ENCODE data around the gene AGMAT.

AGMAT gene, protein sequence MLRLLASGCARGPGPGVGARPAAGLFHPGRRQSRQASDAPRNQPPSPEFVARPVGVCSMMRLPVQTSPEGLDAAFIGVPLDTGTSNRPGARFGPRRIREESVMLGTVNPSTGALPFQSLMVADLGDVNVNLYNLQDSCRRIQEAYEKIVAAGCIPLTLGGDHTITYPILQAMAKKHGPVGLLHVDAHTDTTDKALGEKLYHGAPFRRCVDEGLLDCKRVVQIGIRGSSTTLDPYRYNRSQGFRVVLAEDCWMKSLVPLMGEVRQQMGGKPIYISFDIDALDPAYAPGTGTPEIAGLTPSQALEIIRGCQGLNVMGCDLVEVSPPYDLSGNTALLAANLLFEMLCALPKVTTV

DNA sequence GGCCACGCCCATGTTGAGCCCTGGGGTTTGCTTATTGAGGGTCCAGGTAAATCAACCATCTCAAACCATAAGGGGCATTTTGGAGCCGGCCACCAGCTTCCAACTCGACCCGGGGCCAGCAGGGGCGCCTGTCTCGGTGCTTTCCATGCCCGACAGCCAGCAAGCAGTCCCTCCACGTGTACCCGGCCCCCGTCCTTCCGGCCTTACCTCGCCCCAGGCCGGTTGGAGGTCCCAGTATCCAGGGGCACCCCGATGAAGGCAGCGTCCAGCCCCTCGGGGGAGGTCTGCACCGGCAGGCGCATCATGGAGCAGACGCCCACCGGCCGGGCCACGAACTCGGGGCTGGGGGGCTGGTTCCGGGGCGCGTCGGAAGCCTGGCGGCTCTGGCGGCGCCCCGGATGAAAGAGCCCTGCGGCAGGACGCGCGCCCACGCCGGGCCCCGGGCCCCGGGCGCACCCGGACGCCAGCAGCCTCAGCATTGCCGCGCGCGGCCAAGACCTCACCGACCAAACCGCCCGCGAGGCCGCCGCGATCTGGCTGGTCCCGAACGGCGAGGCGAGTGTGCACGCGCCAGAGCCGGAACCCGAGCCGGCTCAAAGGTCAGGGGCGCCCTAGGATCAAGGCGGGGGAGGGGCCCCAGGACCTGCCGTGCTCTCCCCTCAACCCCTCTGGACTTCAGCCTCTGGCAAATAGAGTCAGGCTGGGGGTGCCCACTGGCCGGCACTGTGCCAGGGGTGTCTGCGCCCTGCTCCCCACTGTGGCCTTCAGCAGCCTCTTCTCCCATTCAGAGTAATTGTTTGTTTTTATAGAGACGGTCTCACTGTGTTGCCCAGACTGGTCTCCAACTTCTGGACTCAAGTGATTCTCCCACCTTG lies at the start of gene AGMAT:
Gene AGMAT (minus strand): TSS at position 563 of the 875 bp plus-strand sequence. CDS start 84 bp downstream, at position 479.
- no peaks in the 10 kb centered on the region for H3K36me3 ChIP-seq
- H3K4me3 ChIP-seq (ENCODE audit: low read depth in 1 of 2, low read length in 1 of 2) = peak within 1 kb of the TSS; percentile 15 to 28
- no peak within 1 kb of the TSS for H3K27ac ChIP-seq
- TF ChIP-seq, protein P1, sequence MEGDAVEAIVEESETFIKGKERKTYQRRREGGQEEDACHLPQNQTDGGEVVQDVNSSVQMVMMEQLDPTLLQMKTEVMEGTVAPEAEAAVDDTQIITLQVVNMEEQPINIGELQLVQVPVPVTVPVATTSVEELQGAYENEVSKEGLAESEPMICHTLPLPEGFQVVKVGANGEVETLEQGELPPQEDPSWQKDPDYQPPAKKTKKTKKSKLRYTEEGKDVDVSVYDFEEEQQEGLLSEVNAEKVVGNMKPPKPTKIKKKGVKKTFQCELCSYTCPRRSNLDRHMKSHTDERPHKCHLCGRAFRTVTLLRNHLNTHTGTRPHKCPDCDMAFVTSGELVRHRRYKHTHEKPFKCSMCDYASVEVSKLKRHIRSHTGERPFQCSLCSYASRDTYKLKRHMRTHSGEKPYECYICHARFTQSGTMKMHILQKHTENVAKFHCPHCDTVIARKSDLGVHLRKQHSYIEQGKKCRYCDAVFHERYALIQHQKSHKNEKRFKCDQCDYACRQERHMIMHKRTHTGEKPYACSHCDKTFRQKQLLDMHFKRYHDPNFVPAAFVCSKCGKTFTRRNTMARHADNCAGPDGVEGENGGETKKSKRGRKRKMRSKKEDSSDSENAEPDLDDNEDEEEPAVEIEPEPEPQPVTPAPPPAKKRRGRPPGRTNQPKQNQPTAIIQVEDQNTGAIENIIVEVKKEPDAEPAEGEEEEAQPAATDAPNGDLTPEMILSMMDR (IDR thresholded peaks at IDR 0.05) = no peak
- peaks cover 29% of the 10 kb centered on the region for H3K27me3 ChIP-seq
- peaks cover 6 to 8% of the 10 kb centered on the region in 2 experiments for H3K4me1 ChIP-seq (ENCODE audit: control insufficient read depth in 1 of 2, insufficient read depth in 1 of 2, low read depth in 1 of 2, low read length in 1 of 2)
- no peaks in the 10 kb centered on the region for H3K9me3 ChIP-seq

DNA sequence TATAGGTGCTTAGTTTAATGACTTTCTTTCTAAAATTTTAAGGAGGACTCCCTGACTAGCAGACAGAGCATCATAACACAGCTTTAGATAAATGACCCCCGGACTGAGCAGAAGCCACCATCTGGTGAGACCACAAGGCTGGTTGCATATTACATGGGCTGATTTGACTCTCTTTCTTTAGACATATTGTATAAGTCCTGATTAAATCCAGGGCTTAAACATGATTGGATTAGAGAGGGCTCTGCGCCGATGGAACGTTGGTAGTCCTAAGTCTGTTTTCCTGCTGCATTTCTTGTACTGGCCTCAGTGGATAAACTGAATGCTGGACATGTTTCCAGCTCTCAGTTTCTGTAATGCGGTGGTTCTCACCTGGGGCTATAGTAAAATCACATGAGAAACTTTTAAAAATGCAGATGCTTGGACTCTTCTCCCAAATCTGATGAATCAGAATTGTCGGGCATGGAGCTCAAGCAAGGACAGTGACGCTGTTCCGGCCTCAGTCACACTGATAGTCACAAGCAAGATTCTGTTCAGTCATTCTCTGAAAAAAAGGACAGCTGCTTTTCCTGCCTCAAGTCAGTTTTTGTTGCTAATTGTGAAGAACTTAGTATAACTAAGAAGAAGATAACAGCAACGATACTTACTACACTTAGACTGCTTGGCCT lies 49.0 kb upstream of the AGMAT start:
- Histone ChIP-seq H3K36me3 (peaks cover 53% of the 10 kb centered on the region), H3K27me3 (no peaks in the 10 kb centered on the region), H3K27ac (no peak overlapping the region), H3K9me3 (no peaks in the 10 kb centered on the region), H3K4me1 (ENCODE audit: control insufficient read depth in 1 of 2, insufficient read depth in 1 of 2, low read depth in 1 of 2, low read length in 1 of 2) (peaks cover 0 to 3% of the 10 kb centered on the region in 2 experiments), H3K4me3 (ENCODE audit: low read depth in 1 of 2, low read length in 1 of 2) (no peak overlapping the region)
- TF ChIP-seq, protein P1 (IDR thresholded peaks at IDR 0.05) = no peak

DNA sequence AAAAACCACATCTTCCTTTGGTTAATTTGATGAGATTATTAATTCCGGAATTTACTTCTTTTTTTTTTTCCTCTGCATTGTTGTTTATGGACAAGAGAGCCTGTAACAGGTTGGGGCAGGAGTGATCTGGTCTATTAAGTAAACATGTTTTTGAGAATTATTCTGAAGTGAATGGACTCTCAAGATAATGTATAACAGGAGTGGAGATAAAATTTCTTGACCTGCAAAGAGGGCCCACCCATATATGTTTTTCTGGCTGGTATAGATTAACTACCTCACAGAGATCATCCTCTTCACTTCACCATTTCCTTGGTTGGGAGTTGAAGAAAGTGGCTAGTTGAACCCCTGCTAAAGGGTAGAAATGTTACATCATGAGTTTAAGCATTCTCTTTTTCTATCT lies 43.2 kb upstream of the AGMAT start:
- Histone ChIP-seq H3K36me3 (peaks cover 28% of the 10 kb centered on the region), H3K4me3 (ENCODE audit: low read depth in 1 of 2, low read length in 1 of 2) (no peak overlapping the region), H3K9me3 (no peaks in the 10 kb centered on the region), H3K27ac (no peak overlapping the region), H3K27me3 (no peaks in the 10 kb centered on the region), H3K4me1 (ENCODE audit: control insufficient read depth in 1 of 2, insufficient read depth in 1 of 2, low read depth in 1 of 2, low read length in 1 of 2) (peaks cover 0 to 4% of the 10 kb centered on the region in 2 experiments)
- TF ChIP-seq, protein P1 (IDR thresholded peaks at IDR 0.05) = no peak

DNA sequence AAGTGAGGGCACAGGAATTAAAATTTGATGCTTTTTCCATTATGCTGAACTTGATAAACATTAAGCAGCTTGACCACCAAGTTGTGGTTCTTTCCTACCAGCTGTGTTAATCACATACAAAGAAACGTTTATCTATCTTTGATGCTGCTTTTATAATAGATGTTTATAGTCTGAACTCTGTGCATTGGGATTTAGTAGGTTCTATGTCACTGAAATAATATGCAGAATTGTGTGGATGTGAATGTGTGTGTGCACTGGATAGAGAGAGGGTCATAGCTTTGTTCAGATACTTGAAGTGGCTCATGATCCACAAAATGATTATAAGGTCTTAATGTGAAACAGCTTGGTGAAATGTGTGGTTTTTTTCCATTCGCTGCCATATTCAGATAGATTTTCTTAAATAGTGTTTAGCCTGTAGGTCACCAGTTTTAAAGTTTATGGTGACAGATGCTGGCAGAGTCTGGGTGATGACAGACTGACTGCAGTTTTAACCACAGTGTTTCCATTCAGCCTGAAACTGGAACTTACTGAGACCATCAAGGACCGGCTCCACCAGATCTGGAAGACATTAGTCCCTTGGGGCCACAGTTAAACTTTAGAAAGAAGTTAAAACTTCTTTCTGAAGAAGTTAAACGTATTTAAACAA lies 42.6 kb upstream of the AGMAT start:
- H3K27ac ChIP-seq = no peak overlapping the region

More for the DNA sequence above, 42.6 kb upstream of the AGMAT start:
- Histone ChIP-seq H3K9me3 (no peaks in the 10 kb centered on the region), H3K4me3 (ENCODE audit: low read depth in 1 of 2, low read length in 1 of 2) (no peak overlapping the region), H3K36me3 (peaks cover 27% of the 10 kb centered on the region), H3K4me1 (ENCODE audit: control insufficient read depth in 1 of 2, insufficient read depth in 1 of 2, low read depth in 1 of 2, low read length in 1 of 2) (peaks cover 0 to 8% of the 10 kb centered on the region in 2 experiments), H3K27me3 (no peaks in the 10 kb centered on the region)
- TF ChIP-seq, protein P1 (IDR thresholded peaks at IDR 0.05) = no peak
